HG03196 (cell line): ENCODE measurements around the gene SLC39A10.

Experiments
- ATAC-seq: cut with Tn5 transposase; IDR thresholded peaks from one replicate; pipeline ENCODE4 v1.9.1; 2021; ENCODE audit not compliant: unreplicated experiment

Gene SLC39A10

DNA sequence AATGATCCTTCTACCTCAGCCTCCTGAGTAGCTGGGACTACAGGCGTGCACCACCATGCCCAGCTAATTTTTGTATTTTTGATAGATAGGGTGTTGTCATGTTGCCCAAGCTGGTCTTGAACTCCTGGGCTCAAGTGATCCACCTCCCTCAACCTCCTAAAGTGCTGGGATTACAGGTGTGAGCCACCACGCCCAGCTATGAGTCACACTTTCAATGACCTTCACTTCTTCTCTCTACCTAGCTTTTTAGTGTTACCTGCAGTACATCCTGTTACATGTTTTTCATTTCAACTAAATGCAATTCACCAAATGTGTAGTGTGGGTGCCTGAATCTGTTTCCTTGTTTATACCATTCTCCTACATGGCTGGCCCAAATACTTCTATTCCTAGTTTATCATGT lies 64.0 kb downstream of the SLC39A10 start:
- no peak for ATAC-seq

DNA sequence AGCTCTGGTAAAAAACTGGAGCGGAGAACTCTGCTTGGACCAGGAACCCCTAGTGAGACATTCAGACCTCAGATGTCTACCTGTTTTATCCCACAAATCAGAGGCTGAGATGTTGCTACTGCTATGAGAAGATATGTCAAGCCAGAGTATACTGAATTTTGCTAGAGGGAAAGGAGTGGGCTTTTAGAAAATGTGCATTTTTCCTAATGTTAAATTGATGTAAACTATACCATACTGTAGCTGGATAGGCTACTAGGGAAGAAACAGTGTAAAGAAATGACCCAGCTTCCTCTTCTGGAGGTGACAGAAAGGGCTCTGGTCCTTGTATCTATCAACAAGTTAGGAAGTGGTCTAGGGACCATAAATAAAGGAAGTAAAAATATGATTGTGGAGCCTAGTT lies 65.0 kb downstream of the SLC39A10 start:
- ATAC-seq: no peak

DNA sequence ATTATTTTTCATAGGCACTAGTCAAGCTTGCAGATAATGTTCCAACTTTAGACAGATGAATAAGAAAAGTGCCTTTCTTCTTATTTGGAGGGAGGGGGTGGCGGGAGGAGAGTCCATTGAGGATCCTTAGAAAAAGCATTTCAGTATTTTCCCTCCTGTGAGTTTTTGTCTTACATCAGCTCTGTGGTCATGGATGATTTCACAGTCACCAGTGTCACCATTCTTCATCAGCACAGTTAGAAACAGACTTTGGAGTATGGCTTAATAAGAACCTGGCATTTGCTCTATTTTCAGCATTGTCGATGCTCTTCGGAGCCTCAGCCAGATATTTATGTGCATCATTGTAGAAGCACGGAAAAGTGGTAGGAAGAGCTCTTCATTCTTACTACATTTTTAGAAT lies 70.1 kb downstream of the SLC39A10 start:
- ATAC-seq: no peak

- ATAC-seq: no peak
Observed at GRCh38 chr2:195730912-195731311, 73.9 kb downstream of the SLC39A10 start.

- no peak for ATAC-seq
Observed at GRCh38 chr2:195732574-195732973, 75.5 kb downstream of the SLC39A10 start.

DNA sequence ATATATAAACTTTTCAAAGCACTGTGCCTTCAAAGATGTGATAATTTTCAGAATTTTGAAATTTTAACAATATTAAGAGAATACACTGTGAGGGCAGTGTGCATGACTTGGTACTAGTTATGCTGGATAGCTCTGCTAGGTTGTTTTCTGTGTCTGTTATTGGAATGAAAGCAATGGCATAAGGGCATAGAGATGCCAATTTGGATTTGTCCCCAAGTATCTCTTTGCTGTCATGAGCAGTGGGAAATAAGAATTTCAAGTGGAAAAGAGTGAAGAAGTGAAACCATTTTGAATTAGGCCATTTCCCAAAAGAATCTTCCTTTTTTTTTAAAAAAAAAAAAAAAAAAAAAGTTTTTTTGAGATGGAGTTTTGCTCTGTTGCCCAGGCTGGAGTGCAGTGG lies 76.8 kb downstream of the SLC39A10 start:
- ATAC-seq: no peak

DNA sequence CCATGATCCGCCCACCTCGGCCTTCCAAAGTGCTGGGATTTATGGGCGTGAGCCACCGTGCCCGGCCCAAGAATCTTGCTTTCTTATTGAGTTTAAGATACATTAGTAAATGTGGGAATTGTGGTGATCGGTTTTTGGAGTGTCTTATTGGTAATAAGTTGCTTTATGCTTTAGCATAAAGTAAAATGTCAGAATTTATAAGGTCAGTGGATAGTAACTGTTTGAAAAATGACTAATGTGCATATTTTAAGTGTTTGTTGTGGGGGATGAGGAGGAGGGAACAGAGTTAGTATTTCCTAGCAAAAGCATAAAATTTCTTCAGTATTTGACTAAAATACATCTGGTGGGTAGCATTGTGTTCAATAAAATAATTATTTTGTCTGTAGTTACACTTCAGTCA lies 77.4 kb downstream of the SLC39A10 start:
- ATAC-seq: no peak

GRCh38 chr2:195734931-195735330 lies 77.9 kb downstream of the SLC39A10 start:
- no peak for ATAC-seq

DNA sequence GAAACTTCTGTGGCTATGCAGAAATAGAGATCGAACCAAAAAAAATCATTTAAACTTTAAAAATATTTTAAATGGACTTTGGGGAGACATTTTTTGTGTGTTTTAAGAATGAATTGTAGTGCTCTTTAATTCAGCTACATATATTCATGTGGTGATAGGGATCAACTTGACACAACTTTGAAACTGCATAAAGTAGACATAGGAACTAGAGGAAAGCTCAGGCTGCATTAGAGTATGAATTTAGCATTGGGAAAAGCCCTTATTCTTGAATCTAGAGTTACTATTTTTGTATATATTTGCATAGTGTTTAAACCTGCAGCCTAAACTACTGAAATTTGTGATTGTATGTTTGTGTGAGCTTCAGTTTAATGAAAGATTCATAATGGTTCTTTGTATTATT lies 78.3 kb downstream of the SLC39A10 start:
- ATAC-seq: no peak

- ATAC-seq: no peak
Observed at GRCh38 chr2:195737511-195738325, 80.7 kb downstream of the SLC39A10 start.

DNA sequence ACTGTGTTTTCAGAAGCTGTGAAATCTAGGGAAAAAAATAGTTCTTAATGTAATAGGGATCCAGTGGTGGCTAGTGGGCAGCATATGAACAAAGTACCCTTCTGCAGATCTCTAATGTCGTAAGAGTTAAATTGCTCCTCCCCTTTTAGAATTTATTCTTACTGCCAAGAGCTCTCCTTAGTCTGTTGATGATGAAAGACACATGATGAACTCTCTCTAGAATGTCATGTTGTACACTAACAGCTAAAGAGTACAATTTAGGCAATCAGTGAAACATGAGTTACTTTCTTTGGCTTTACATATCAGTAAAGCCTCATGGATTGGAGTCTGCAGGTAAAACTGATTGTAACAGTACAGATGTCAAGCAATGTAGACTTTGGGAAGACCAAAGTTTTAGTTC lies 84.2 kb downstream of the SLC39A10 start:
- ATAC-seq: no peak

- no peak for ATAC-seq
Observed at GRCh38 chr2:195756218-195756942, 99.4 kb downstream of the SLC39A10 start.

DNA sequence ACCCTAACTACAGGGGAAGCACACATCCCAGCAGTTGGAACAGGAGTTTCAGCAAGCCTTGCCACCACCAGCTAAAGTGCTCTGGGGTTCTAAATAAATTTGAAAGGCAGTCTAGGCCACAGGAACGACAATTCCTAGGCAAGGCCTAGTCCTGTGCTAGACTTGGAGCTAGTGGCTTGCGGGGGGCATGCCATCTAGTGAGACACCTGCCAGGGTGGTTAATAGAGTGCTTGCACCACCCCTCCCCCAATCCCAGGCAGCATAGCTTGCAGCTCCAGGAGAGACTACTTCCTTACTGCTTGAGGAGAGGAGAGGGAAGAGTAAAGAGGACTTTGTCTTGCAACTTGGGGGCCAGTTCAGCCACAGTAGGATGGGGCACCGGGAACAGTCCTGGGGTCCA lies 101.8 kb downstream of the SLC39A10 start:
- no peak for ATAC-seq

GRCh38 chr2:195759877-195760276 lies 102.9 kb downstream of the SLC39A10 start:
- no peak for ATAC-seq

DNA sequence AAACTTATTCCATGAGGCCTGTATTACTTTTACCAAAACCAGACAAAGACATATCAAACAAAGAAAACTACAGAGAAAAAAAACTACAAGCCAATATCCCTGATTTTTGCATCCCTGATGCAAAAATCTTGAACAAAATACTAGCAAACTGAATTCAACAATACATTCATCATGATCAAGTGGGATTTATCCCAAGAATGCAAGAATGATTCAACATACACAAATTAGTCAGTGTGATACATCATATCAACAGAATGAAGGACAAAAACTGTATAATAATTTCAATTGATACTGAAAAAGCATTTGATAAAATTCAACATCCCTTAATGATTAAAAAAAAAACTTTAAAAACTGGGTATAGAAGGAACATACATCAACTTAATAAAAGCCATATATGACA lies 106.8 kb downstream of the SLC39A10 start:
- no peak for ATAC-seq

DNA sequence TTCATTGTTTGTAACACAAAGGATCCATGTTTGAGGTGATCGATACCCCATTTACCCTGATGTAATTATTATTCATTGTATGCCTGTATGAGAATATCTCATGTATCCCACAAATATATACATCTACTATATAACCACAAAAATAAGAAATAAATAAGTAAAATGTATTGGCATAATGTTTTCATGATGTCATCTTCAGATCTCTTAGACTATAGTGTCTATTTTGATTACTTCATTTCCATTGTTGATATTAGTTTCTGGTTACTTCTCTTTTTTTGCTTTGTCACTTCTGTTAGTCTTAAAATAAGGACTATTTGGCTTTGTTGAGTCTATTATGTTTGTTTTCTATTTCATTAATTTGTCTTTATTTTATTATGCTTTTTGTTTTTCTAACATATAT lies 109.7 kb downstream of the SLC39A10 start:
- ATAC-seq: no peak

DNA sequence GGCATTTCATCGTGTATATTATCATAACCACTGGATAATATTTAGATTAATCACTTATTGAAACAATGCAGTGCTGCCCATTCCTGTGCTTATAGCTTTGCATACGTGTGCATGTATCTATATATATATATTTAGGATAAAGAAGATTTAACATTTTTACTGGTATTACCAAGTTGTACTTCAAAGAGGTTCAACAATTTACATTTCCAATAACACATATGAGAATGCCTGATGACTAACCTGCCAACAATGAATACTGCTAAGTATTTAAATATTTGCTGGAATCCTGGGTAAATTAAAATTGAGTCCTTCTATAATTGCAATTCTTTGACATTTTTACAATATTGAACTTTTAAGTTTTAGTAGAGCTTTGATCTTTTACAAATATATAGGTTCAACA lies 111.4 kb downstream of the SLC39A10 start:
- ATAC-seq: no peak

DNA sequence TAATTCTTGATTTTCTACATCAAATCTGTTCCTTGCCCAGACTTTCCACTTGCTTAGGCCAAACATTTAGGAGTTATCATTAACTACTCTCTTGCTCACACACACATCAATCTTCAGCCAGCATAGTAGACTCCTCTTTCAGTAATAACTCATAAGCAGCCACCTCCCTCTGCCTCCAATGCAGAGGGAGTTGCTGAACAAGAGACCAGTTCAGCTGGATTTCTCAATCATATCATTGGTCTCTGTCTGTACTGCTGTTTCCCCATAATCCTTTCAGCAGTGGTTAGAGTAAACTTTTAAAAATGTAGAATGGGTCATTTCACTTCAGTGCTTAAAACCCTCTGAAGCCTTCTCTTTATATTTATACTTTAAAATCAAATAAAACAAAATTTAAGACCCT lies 112.9 kb downstream of the SLC39A10 start:
- ATAC-seq: no peak

DNA sequence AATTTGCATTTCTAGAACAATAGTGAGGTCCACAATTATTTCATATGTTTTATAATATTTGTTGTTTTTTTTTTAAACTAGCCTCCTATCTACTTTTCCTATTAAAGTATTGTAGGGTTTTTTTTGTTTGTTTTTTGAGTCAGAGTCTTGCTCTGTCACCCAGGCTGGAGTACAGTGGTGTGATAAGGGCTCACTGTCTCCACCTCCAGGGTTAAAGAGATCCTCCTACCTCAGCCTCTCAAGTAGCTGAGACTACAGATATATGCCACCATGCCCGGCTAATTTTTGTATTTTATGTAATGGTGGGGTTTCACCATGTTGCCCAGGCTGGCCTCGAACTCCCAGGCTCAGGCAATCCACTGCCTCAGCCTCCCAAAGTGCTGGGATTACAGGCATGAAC lies 122.5 kb downstream of the SLC39A10 start:
- no peak for ATAC-seq

DNA sequence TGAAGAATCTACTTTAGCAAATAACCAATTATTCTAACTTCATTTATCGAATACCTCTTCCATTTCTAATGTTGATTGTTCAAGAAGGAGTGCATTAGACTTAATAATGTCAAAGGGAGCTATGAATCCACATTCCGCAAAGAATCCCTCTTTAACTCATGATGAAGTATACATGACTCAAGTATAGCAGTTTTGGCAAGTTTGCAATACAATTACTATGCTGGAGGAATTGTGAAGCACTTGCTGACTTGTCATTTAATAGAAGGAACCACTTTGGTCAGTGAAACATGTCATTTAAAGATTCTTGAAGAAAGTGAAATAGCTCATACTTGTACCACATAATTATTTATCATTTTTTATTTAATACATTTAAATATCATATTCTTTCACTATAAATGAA lies 125.1 kb downstream of the SLC39A10 start:
- ATAC-seq: no peak
